H1 (cell line): ENCODE results near the gene NAV3. TPM values are rescaled to one million over a fixed set of nuclear protein-coding genes. Genes with fewer than 3 reads are reported as not detected.

ENCODE experiments used
- CTCF ChIA-PET: fragments of 300-600 bp; sonication (Branson Sonifier 250); formaldehyde crosslinking; loops from one replicate; lab custom pipeline; 2021; ENCODE audit not compliant: partially characterized antibody; lab: Charles Lee
- POLR2A ChIA-PET: fragments of 300-600 bp; sonication (Branson Sonifier 250); formaldehyde crosslinking; loops from one replicate; lab custom pipeline; 2021; ENCODE audit warnings: inconsistent platforms; ENCODE audit not compliant: partially characterized antibody; lab: Charles Lee
- DNase-seq, 2 experiments: peaks; one replicate each; pipeline versions ENCODE4 v3.0.0 to v3.0.0-alpha.2; 2010 to 2022; ENCODE audit warnings: low spot score in 2 of 2, low read depth in 1 of 2, mixed read lengths in 1 of 2
- FAIRE-seq: peaks from 2 replicates; lab custom pipeline; 2011; peaks lifted over from hg19 to GRCh38; lab: Jason Lieb, UNC
- H2AFZ ChIP-seq: 2 replicates; pipeline ENCODE4 v1.8.1; 2012; ENCODE audit warnings: low read length, inconsistent platforms
- H2AK5ac ChIP-seq: 2 replicates; pipeline ENCODE4 v1.6.1; 2013; ENCODE audit warnings: low read depth, low read length
- H2BK120ac ChIP-seq: replicated peaks from 2 replicates; pipeline ENCODE3; 2013; ENCODE audit warnings: low read depth, low read length, inconsistent platforms
- H2BK12ac ChIP-seq: 2 replicates; pipeline ENCODE4 v1.6.1; 2013; ENCODE audit warnings: low read depth, low read length
- H2BK15ac ChIP-seq: 2 replicates; pipeline ENCODE4 v1.6.1; 2013; ENCODE audit warnings: low read length
- H2BK20ac ChIP-seq: 2 replicates; pipeline ENCODE4 v1.6.1; 2013; ENCODE audit warnings: low read length
- H2BK5ac ChIP-seq: 2 replicates; pipeline ENCODE4 v1.6.1; 2013; ENCODE audit warnings: low read depth, low read length
- H3K14ac ChIP-seq: 2 replicates; pipeline ENCODE4 v1.6.1; 2013; ENCODE audit warnings: inconsistent platforms; ENCODE audit not compliant: insufficient read length
- H3K18ac ChIP-seq: 2 replicates; pipeline ENCODE4 v1.6.1; 2013; ENCODE audit warnings: low read length; ENCODE audit errors: extremely low read depth
- H3K23ac ChIP-seq: 2 replicates; pipeline ENCODE4 v1.6.1; 2013; ENCODE audit warnings: inconsistent platforms; ENCODE audit not compliant: insufficient read length
- H3K23me2 ChIP-seq: 2 replicates; pipeline ENCODE4 v1.6.1; 2013; ENCODE audit warnings: low read depth, low read length
- H3K27ac ChIP-seq: 2 replicates; pipeline ENCODE4 v1.6.1; 2011; ENCODE audit warnings: low read depth, low read length, inconsistent platforms
- H3K27me3 ChIP-seq, 4 experiments: replicated peaks in 1 of 4; 1 replicate in 1 of 4; 2 replicates in 3 of 4; pipeline versions ENCODE4 v1.6.1 to v1.8.1; 2011 to 2013; ENCODE audit warnings: low read length in 3 of 4, mild to moderate bottlenecking in 3 of 4, inconsistent platforms in 2 of 4, mixed read lengths in 2 of 4, moderate library complexity in 1 of 4; ENCODE audit not compliant: control insufficient read depth in 3 of 4, insufficient read depth in 3 of 4; ENCODE audit errors: extremely low read depth in 1 of 4
- H3K36me3 ChIP-seq, 4 experiments: 2 replicates each; pipeline versions ENCODE4 v1.6.1 to v1.8.1; 2011 to 2013; ENCODE audit warnings: mild to moderate bottlenecking in 4 of 4, low read length in 3 of 4, moderate library complexity in 2 of 4, control low read depth in 1 of 4, inconsistent platforms in 1 of 4; ENCODE audit not compliant: insufficient read depth in 4 of 4, control insufficient read depth in 2 of 4
- H3K4ac ChIP-seq: replicated peaks from 2 replicates; pipeline ENCODE3; 2013; ENCODE audit warnings: low read length, low read depth, mixed read lengths, inconsistent platforms; ENCODE audit not compliant: insufficient read length
- H3K4me1 ChIP-seq, 4 experiments: replicated peaks in 1 of 4; 1 replicate in 1 of 4; 2 replicates in 3 of 4; pipeline versions ENCODE4 v1.6.1 to v1.8.1; 2011 to 2013; ENCODE audit warnings: low read length in 3 of 4, inconsistent platforms in 2 of 4, mixed read lengths in 1 of 4; ENCODE audit not compliant: insufficient read depth in 4 of 4, control insufficient read depth in 3 of 4
- H3K4me2 ChIP-seq, 2 experiments: 2 replicates each; pipeline versions ENCODE4 v1.6.1 to v1.8.1; 2011 to 2013; ENCODE audit warnings: low read depth in 2 of 2, low read length in 2 of 2, control low read depth in 1 of 2, inconsistent platforms in 1 of 2, mild to moderate bottlenecking in 1 of 2; ENCODE audit not compliant: insufficient read depth in 1 of 2
- H3K4me3 ChIP-seq, 4 experiments: fragments of 200-600, 300-600 bp in 1 of 4; sonication (generic), shearing (Covaris generic), sonication (Bioruptor Twin) in 1 of 4; 2 replicates each; pipeline versions ENCODE4 v1.5.1 to v1.8.1; 2011 to 2016; ENCODE audit warnings: low read length in 4 of 4, low read depth in 3 of 4, control low read depth in 2 of 4, inconsistent platforms in 2 of 4, mild to moderate bottlenecking in 2 of 4, mixed read lengths in 1 of 4, moderate library complexity in 1 of 4; ENCODE audit not compliant: insufficient read depth in 2 of 4; ENCODE audit errors: extremely low read depth in 1 of 4
- H3K56ac ChIP-seq: replicated peaks from 2 replicates; pipeline ENCODE3; 2013; ENCODE audit warnings: low read depth, mild to moderate bottlenecking, mixed read lengths, low read length, inconsistent platforms; ENCODE audit not compliant: insufficient read length
- H3K79me1 ChIP-seq: 2 replicates; pipeline ENCODE4 v1.6.1; 2013; ENCODE audit warnings: low read depth, low read length, control low read depth
- H3K79me2 ChIP-seq, 2 experiments: 2 replicates each; pipeline versions ENCODE4 v1.6.1 to v1.8.1; 2012 to 2013; ENCODE audit warnings: low read length in 2 of 2, mild to moderate bottlenecking in 2 of 2, inconsistent platforms in 1 of 2; ENCODE audit not compliant: insufficient read depth in 2 of 2, control insufficient read depth in 1 of 2
- H3K9ac ChIP-seq, 4 experiments: replicated peaks in 1 of 4; 1 replicate in 1 of 4; 2 replicates in 3 of 4; pipeline versions ENCODE4 v1.6.1 to v1.8.1; 2011 to 2013; ENCODE audit warnings: low read depth in 3 of 4, low read length in 3 of 4, control low read depth in 2 of 4, mild to moderate bottlenecking in 2 of 4, moderate library complexity in 2 of 4, inconsistent platforms in 1 of 4; ENCODE audit errors: extremely low read depth in 1 of 4
- H3K9me3 ChIP-seq, 2 experiments: 2 replicates each; pipeline versions ENCODE4 v1.6.1 to v1.8.1; 2012 to 2013; ENCODE audit warnings: mild to moderate bottlenecking in 2 of 2, moderate library complexity in 2 of 2, control low read depth in 1 of 2, inconsistent platforms in 1 of 2, low read depth in 1 of 2, low read length in 1 of 2, mixed read lengths in 1 of 2; ENCODE audit not compliant: insufficient read depth in 2 of 2
- H4K20me1 ChIP-seq, 2 experiments: replicated peaks in 1 of 2; 2 replicates each; pipeline versions ENCODE3 to v1.8.1; 2011 to 2013; ENCODE audit warnings: inconsistent platforms in 2 of 2, low read length in 2 of 2, mild to moderate bottlenecking in 1 of 2; ENCODE audit not compliant: insufficient read depth in 2 of 2, control insufficient read depth in 1 of 2
- H4K5ac ChIP-seq: 2 replicates; pipeline ENCODE4 v1.6.1; 2013; ENCODE audit warnings: low read length, low read depth, mixed read lengths, inconsistent platforms; ENCODE audit not compliant: insufficient read length
- H4K8ac ChIP-seq: 2 replicates; pipeline ENCODE4 v1.8.0; 2013; ENCODE audit warnings: mild to moderate bottlenecking, moderate library complexity, low read length, inconsistent platforms; ENCODE audit not compliant: insufficient read depth; ENCODE audit errors: extremely low read depth
- H4K91ac ChIP-seq: replicated peaks from 2 replicates; pipeline ENCODE3; 2013; ENCODE audit warnings: low read length, mixed read lengths, inconsistent platforms; ENCODE audit not compliant: insufficient read length
- ASH2L ChIP-seq: fragments of 200-600, 300-600 bp; sonication (generic); IDR thresholded peaks from one replicate; pipeline ENCODE4 v1.7.1; 2017; ENCODE audit warnings: low read length
- BCL11A ChIP-seq, 2 experiments: IDR thresholded peaks; one replicate each; pipeline ENCODE4 v1.6.1; 2011; ENCODE audit warnings: low read depth in 2 of 2, low read length in 2 of 2, mild to moderate bottlenecking in 2 of 2
- CBX5 ChIP-seq: fragments of 300-800, 300-1000 bp; sonication (generic); IDR thresholded peaks from 2 replicates; pipeline ENCODE4 v1.7.1; 2016; ENCODE audit warnings: antibody characterized with exemption, low read length, low read depth
- HDAC6 ChIP-seq: IDR thresholded peaks from one replicate; pipeline ENCODE4 v1.7.1; 2012; ENCODE audit warnings: low read depth, mild to moderate bottlenecking, inconsistent platforms, low read length, moderate library complexity
- SAP30 ChIP-seq: fragments of 300-600 bp; sonication (generic); IDR thresholded peaks from 2 replicates; pipeline ENCODE4 v1.7.1; 2012; ENCODE audit warnings: low read length, moderate library complexity, mild to moderate bottlenecking, inconsistent platforms; ENCODE audit not compliant: insufficient read depth, insufficient replicate concordance
- SIRT6 ChIP-seq: IDR thresholded peaks from one replicate; pipeline ENCODE4 v1.7.1; 2012; ENCODE audit warnings: low read length, inconsistent platforms
- SUZ12 ChIP-seq: fragments of 200-600 bp; sonication (generic); IDR thresholded peaks from 2 replicates; pipeline ENCODE4 v1.6.1; 2012; ENCODE audit warnings: mild to moderate bottlenecking, inconsistent platforms, low read length, moderate library complexity, mixed read lengths
- TAF1 ChIP-seq: IDR thresholded peaks from 2 replicates; pipeline ENCODE4 v1.6.1; 2011; ENCODE audit warnings: mild to moderate bottlenecking, low read depth, low read length
- TBP ChIP-seq: IDR thresholded peaks from 2 replicates; pipeline ENCODE4 v1.6.1; 2011; ENCODE audit warnings: low read depth, low read length, improper control_type of control experiment
- WGBS, 2 experiments: shearing (Covaris generic) in 1 of 2; methylation state at CpG; one replicate each; pipeline versions ENCODE4 v1.1.6 to v1.1.7; 2013 to 2015; ENCODE audit warnings: low lambda C conversion rate in 2 of 2, mixed read lengths in 2 of 2, inconsistent platforms in 1 of 2, low coverage in 1 of 2, missing lambda C conversion rate in 1 of 2; ENCODE audit not compliant: insufficient replicate concordance in 2 of 2, insufficient coverage in 1 of 2, insufficient read length in 1 of 2; ENCODE audit errors: extremely low coverage in 1 of 2, missing lambda C conversion rate in 1 of 2; 5-methylcytosine and 5-hydroxymethylcytosine counted together
- polyA plus RNA-seq, 7 experiments: library from polyadenylated mRNA; depleted of rRNA in 3 of 7; stranded (reverse) in 5 of 7; unstranded in 2 of 7; fragments of >200 nt in 5 of 7; fragments of 200-250 nt in 2 of 7; gene quantifications; 1 replicate in 5 of 7; 2 replicates in 1 of 7; 4 replicates in 1 of 7; pipeline versions ENCODE4 v1.2.1 to v1.2.3, GENCODE V29; 2011 to 2013; ENCODE audit warnings: missing spikeins in 2 of 7, mixed read lengths in 2 of 7
- total RNA-seq: library from RNA; stranded (reverse); fragmentation: NEBNext Ultra II Directional; extraction: Animal tissue kit (Norgen Biotek cat#: 25700); gene quantifications from 2 replicates; pipeline ENCODE4 v1.2.1, GENCODE V29; 2021
- TF ChIP-seq, protein P1 (sequence below): IDR thresholded peaks from 2 replicates; pipeline ENCODE4 v1.6.1; 2011; ENCODE audit warnings: low read length, improper control_type of control experiment
- TF ChIP-seq, protein P2 (sequence below): IDR thresholded peaks from 2 replicates; pipeline ENCODE4 v1.6.1; 2012; ENCODE audit warnings: inconsistent platforms

The NAV3 gene
- total and polyA plus RNA-seq, 2 of the 8 experiments (the other 6 are each of a cell fraction or from before 2014, with no cell fraction given) = 0.47 to 5.0 TPM

DNA sequence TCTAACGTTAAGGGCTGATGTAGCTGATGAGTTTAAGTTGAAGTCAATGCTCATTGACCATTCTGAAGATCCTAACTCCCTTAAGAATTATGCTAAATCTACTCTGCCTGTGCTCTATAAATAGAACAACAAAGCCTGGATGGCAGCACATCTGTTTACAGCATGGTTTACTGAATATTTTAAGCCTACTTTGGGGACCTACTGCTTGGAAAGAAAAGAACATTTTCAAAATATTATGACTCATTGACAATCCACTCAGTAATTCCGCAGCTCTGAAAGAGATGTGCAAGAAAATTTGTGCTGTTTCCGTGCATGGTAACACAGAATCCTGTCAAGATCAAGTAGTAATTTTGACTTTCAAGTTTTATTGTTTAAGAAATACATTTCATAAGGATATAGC is 35.0 kb upstream of the NAV3 start:
- Histone ChIP-seq H2AK5ac (no peak overlapping the region), H3K27ac (no peak overlapping the region), H3K18ac (no peak overlapping the region), H3K4me2 (no peak overlapping the region), H4K20me1 (no peaks in the 10 kb centered on the region), H3K4ac (no peak overlapping the region), H2BK12ac (no peak overlapping the region), H2AFZ (no peak overlapping the region), H3K23me2 (no peaks in the 10 kb centered on the region), H3K23ac (no peak overlapping the region), H3K36me3 (no peaks in the 10 kb centered on the region), H3K4me1 (no peaks in the 10 kb centered on the region), H2BK120ac (no peak overlapping the region), H3K56ac (no peak overlapping the region), H2BK20ac (no peak overlapping the region), H4K91ac (no peak overlapping the region), H3K4me3 (no peak overlapping the region), H4K8ac (no peak overlapping the region), H3K27me3 (no peaks in the 10 kb centered on the region), H3K79me1 (no peaks in the 10 kb centered on the region), H3K14ac (no peak overlapping the region), H3K79me2 (no peaks in the 10 kb centered on the region), H4K5ac (no peak overlapping the region), H3K9ac (no peak overlapping the region), H2BK15ac (no peak overlapping the region), H2BK5ac (no peak overlapping the region), H3K9me3 (no peaks in the 10 kb centered on the region)
- WGBS, 2 experiments = 94% methylated on average over 3 of the region's 3 CpGs; no CpG with 5 or more reads in 1 of the 2 experiments
- DNase-seq (no peak), FAIRE-seq (no peak)
- TF ChIP-seq SUZ12 (no peak), TBP (no peak), SAP30 (no peak), CBX5 (no peak), HDAC6 (no peak), TAF1 (no peak), ASH2L (no peak), BCL11A (IDR thresholded peaks at IDR 0.05; ENCODE audit: low read depth in 2 of 2, low read length in 2 of 2) (no peak), SIRT6 (no peak)
- TF ChIP-seq, protein P1, sequence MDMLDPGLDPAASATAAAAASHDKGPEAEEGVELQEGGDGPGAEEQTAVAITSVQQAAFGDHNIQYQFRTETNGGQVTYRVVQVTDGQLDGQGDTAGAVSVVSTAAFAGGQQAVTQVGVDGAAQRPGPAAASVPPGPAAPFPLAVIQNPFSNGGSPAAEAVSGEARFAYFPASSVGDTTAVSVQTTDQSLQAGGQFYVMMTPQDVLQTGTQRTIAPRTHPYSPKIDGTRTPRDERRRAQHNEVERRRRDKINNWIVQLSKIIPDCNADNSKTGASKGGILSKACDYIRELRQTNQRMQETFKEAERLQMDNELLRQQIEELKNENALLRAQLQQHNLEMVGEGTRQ = no peak
- TF ChIP-seq, protein P2, sequence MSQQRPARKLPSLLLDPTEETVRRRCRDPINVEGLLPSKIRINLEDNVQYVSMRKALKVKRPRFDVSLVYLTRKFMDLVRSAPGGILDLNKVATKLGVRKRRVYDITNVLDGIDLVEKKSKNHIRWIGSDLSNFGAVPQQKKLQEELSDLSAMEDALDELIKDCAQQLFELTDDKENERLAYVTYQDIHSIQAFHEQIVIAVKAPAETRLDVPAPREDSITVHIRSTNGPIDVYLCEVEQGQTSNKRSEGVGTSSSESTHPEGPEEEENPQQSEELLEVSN = no peak
- CTCF ChIA-PET = no interaction called here
- POLR2A ChIA-PET = no interaction called here
